SK-N-SH (cell line): ENCODE measurements around the gene NTM. TPM values are rescaled to one million over a fixed set of nuclear protein-coding genes. Genes with fewer than 3 reads are reported as not detected.

Source experiments
- CTCF ChIA-PET: fragments of 300-600, 350-600 bp; formaldehyde crosslinking; extraction: SDS; loops from one replicate; lab custom pipeline; 2021; lab: Yijun Ruan, JAX
- POLR2A ChIA-PET: fragments of 350-600 bp; sonication (Branson Sonifier 250); formaldehyde crosslinking; extraction: SDS; loops from one replicate; lab custom pipeline; 2020; ENCODE audit warnings: antibody characterized with exemption, inconsistent platforms; lab: Yijun Ruan, JAX
- DNase-seq: peaks from one replicate; pipeline ENCODE4 v3.0.0; 2012
- H2AFZ ChIP-seq: fragments of 200-600 bp; sonication (generic); 2 replicates; pipeline ENCODE4 v1.8.1; 2016; ENCODE audit warnings: antibody characterized with exemption, mild to moderate bottlenecking, low read depth
- H3F3A ChIP-seq: fragments of 200-600 bp; sonication (generic); replicated peaks from 2 replicates; pipeline ENCODE3; 2016; ENCODE audit warnings: antibody characterized with exemption, mild to moderate bottlenecking; ENCODE audit not compliant: insufficient read depth
- H3K27ac ChIP-seq, 2 experiments: fragments of 200-500 bp in 1 of 2; fragments of 200-600 bp in 1 of 2; sonication (Bioruptor generic) in 1 of 2; sonication (generic), shearing (Covaris generic) in 1 of 2; 2 replicates each; pipeline versions ENCODE4 v1.5.1 to v1.6.1; 2014 to 2016; ENCODE audit warnings: low read depth in 2 of 2, inconsistent platforms in 1 of 2, low read length in 1 of 2, mild to moderate bottlenecking in 1 of 2, mixed read lengths in 1 of 2
- H3K27me3 ChIP-seq: fragments of 200-600 bp; sonication (generic), shearing (Covaris generic); 2 replicates; pipeline ENCODE4 v1.6.1; 2016; ENCODE audit warnings: mixed run types; ENCODE audit not compliant: insufficient read depth
- H3K36me3 ChIP-seq, 2 experiments: fragments of 200-500 bp in 1 of 2; fragments of 200-600 bp in 1 of 2; sonication (Bioruptor generic) in 1 of 2; sonication (generic) in 1 of 2; replicated peaks in 1 of 2; 2 replicates each; pipeline versions ENCODE3 to v1.5.1; 2014 to 2016; ENCODE audit warnings: low read length in 1 of 2, mild to moderate bottlenecking in 1 of 2; ENCODE audit not compliant: insufficient read depth in 2 of 2, control insufficient read depth in 1 of 2
- H3K4me1 ChIP-seq, 2 experiments: fragments of 200-500 bp in 1 of 2; fragments of 200-600 bp in 1 of 2; sonication (Bioruptor generic) in 1 of 2; sonication (generic), shearing (Covaris generic) in 1 of 2; 2 replicates each; pipeline versions ENCODE4 v1.5.1 to v1.6.1; 2014 to 2016; ENCODE audit warnings: low read depth in 1 of 2, low read length in 1 of 2, mixed run types in 1 of 2; ENCODE audit not compliant: insufficient read depth in 2 of 2, control insufficient read depth in 1 of 2
- H3K4me2 ChIP-seq: fragments of 200-600 bp; sonication (generic), shearing (Covaris generic); 2 replicates; pipeline ENCODE4 v1.6.1; 2017; ENCODE audit warnings: mixed run types
- H3K4me3 ChIP-seq, 2 experiments: fragments of 200-500 bp in 1 of 2; fragments of 200-600 bp in 1 of 2; sonication (Bioruptor generic) in 1 of 2; sonication (generic), shearing (Covaris generic) in 1 of 2; 2 replicates each; pipeline versions ENCODE4 v1.5.1 to v1.8.1; 2014 to 2016; ENCODE audit warnings: low read depth in 2 of 2, inconsistent platforms in 1 of 2, low read length in 1 of 2, mild to moderate bottlenecking in 1 of 2, mixed read lengths in 1 of 2, moderate library complexity in 1 of 2
- H3K79me2 ChIP-seq: fragments of 200-600 bp; sonication (generic); 2 replicates; pipeline ENCODE4 v1.8.1; 2017; ENCODE audit warnings: mild to moderate bottlenecking; ENCODE audit not compliant: insufficient read depth
- H3K9ac ChIP-seq: fragments of 200-600 bp; sonication (generic); 2 replicates; pipeline ENCODE4 v1.6.1; 2017; ENCODE audit warnings: mixed run types
- H3K9me2 ChIP-seq: fragments of 200-600 bp; sonication (generic); 2 replicates; pipeline ENCODE4 v1.6.1; 2017; ENCODE audit warnings: mixed run types
- H3K9me3 ChIP-seq: fragments of 200-600 bp; sonication (generic); 2 replicates; pipeline ENCODE4 v1.6.1; 2017; ENCODE audit warnings: mixed run types, mild to moderate bottlenecking, moderate library complexity
- H4K20me1 ChIP-seq: fragments of 200-600 bp; sonication (generic); 2 replicates; pipeline ENCODE4 v1.6.1; 2017; ENCODE audit warnings: mild to moderate bottlenecking, mixed run types; ENCODE audit not compliant: insufficient read depth
- EZH2phosphoT487 ChIP-seq: fragments of 200-600 bp; sonication (generic); IDR thresholded peaks from 2 replicates; pipeline ENCODE4 v1.6.1; 2017; ENCODE audit warnings: low read depth, mixed run types, mild to moderate bottlenecking, antibody characterized with exemption, moderate library complexity, borderline replicate concordance
- FOSL2 ChIP-seq: IDR thresholded peaks from 2 replicates; pipeline ENCODE4 v1.4.0; 2012; ENCODE audit warnings: low read depth, mild to moderate bottlenecking, moderate library complexity, borderline replicate concordance
- FOXJ3 ChIP-seq: sonication (generic); formaldehyde crosslinking; IDR thresholded peaks from 2 replicates; pipeline ENCODE4 v1.5.1; 2020; ENCODE audit warnings: mild to moderate bottlenecking, missing genetic modification reagents
- FOXM1 ChIP-seq: IDR thresholded peaks from 2 replicates; pipeline ENCODE4 v1.4.0; 2012; ENCODE audit warnings: low read depth, mild to moderate bottlenecking
- MEF2A ChIP-seq: IDR thresholded peaks from 2 replicates; pipeline ENCODE4 v1.4.0; 2012; ENCODE audit warnings: low read depth, borderline replicate concordance
- NRF1 ChIP-seq: IDR thresholded peaks from 2 replicates; pipeline ENCODE4 v1.6.1; 2012; ENCODE audit warnings: low read depth, mild to moderate bottlenecking, low read length
- POLR2AphosphoS5 ChIP-seq: IDR thresholded peaks from 2 replicates; pipeline ENCODE4 v1.6.1; 2012; ENCODE audit warnings: low read depth, low read length
- RCOR1 ChIP-seq: fragments of 150-350 bp; IDR thresholded peaks from 2 replicates; pipeline ENCODE4 v1.6.1; 2017; ENCODE audit warnings: antibody characterized with exemption, low read length
- RFX5 ChIP-seq: IDR thresholded peaks from 2 replicates; pipeline ENCODE4 v1.6.1; 2012; ENCODE audit warnings: mild to moderate bottlenecking, improper control_type of control experiment, low read length
- RXRA ChIP-seq: IDR thresholded peaks from 2 replicates; pipeline ENCODE4 v1.4.0; 2012; ENCODE audit warnings: low read depth, mild to moderate bottlenecking, borderline replicate concordance
- SMC3 ChIP-seq: IDR thresholded peaks from 2 replicates; pipeline ENCODE4 v1.6.1; 2012; ENCODE audit warnings: low read depth, low read length, improper control_type of control experiment
- TCF12 ChIP-seq: IDR thresholded peaks from 2 replicates; pipeline ENCODE4 v1.4.0; 2012
- TEAD4 ChIP-seq: IDR thresholded peaks from 2 replicates; pipeline ENCODE4 v1.4.0; 2012; ENCODE audit warnings: mild to moderate bottlenecking, borderline replicate concordance; ENCODE audit not compliant: insufficient read depth
- USF2 ChIP-seq: fragments of 150-350 bp; IDR thresholded peaks from 2 replicates; pipeline ENCODE4 v1.6.1; 2017; ENCODE audit warnings: antibody characterized with exemption, low read length, low read depth, borderline replicate concordance
- WGBS: methylation state at CpG from one replicate; pipeline ENCODE4 v1.1.6; 2017; ENCODE audit warnings: low lambda C conversion rate; 5-methylcytosine and 5-hydroxymethylcytosine counted together
- polyA plus RNA-seq, 3 experiments: library from polyadenylated mRNA; depleted of rRNA; stranded (reverse); fragments of >200 nt; gene quantifications; 2 replicates each; pipeline ENCODE4 v1.2.3, GENCODE V29; 2012
- TF ChIP-seq, protein P1 (sequence below): IDR thresholded peaks from 2 replicates; pipeline ENCODE4; 2012
- TF ChIP-seq, protein P2 (sequence below): IDR thresholded peaks from 2 replicates; pipeline ENCODE4 v1.4.0; 2012; ENCODE audit warnings: low read depth, borderline replicate concordance

NTM gene
- polyA plus RNA-seq, 1 of the 3 experiments (the other 2 are of a cell fraction), result 20.0 TPM

- TF ChIP-seq FOSL2, result no peak
- TF ChIP-seq TEAD4, result no peak
- no peak for TF ChIP-seq SMC3
- TF ChIP-seq RXRA, result no peak
- TF ChIP-seq, all 33 proteins: peak for 0
Measured at GRCh38 chr11:132137289-132137980, 767.0 kb downstream of the NTM start (continued).

DNA sequence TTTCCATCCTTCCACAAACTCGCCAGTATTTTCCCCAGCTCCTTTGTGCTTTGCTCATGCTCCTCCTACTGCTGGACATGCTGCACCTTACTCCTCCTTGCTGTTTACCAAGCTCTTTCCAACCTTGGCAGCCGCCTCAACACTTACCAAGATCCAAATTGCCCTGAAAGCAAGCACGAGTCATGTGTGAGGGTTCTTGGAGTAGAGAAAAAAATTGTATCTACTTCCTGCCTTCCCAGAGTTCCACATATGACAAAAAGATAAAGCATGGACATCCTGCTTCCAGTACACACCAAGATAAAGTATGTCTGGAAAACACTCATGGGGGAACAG, 767.5 kb downstream of the NTM start:
- ChIA-PET POLR2A (no interaction called here), CTCF (interaction anchor here (1.0 to 1.2 kb wide), 3 partner anchors 9 to 29 kb away, joined by 3 read pairs; no protein-coding TSS in a partner anchor)
- H3K36me3 ChIP-seq, result no peaks in the 10 kb centered on the region
- H3K27ac ChIP-seq, result no peak overlapping the region
- H3F3A ChIP-seq, result no peaks in the 10 kb centered on the region
- no peaks in the 10 kb centered on the region for H4K20me1 ChIP-seq
- H3K4me2 ChIP-seq, result no peak overlapping the region
- H3K79me2 ChIP-seq, result no peaks in the 10 kb centered on the region
- no peaks in the 10 kb centered on the region for H3K27me3 ChIP-seq
- no peak overlapping the region for H2AFZ ChIP-seq
- H3K9ac ChIP-seq, result no peak overlapping the region
- WGBS, result 71% methylated on average over 3 of the region's 3 CpGs
- DNase-seq, result no peak
- no peaks in the 10 kb centered on the region for H3K9me3 ChIP-seq
- no peaks in the 10 kb centered on the region for H3K9me2 ChIP-seq
- no peaks in the 10 kb centered on the region for H3K4me1 ChIP-seq
- H3K4me3 ChIP-seq, result no peak overlapping the region
- no peak for TF ChIP-seq NRF1
- no peak for TF ChIP-seq FOXJ3 (CRISPR knock-in tag)
- no peak for TF ChIP-seq RXRA
- TF ChIP-seq TEAD4, result no peak
- TF ChIP-seq, protein P1, sequence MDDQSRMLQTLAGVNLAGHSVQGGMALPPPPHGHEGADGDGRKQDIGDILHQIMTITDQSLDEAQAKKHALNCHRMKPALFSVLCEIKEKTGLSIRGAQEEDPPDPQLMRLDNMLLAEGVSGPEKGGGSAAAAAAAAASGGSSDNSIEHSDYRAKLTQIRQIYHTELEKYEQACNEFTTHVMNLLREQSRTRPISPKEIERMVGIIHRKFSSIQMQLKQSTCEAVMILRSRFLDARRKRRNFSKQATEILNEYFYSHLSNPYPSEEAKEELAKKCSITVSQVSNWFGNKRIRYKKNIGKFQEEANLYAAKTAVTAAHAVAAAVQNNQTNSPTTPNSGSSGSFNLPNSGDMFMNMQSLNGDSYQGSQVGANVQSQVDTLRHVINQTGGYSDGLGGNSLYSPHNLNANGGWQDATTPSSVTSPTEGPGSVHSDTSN, result no peak
- TF ChIP-seq RFX5, result no peak
- TF ChIP-seq RCOR1, result no peak
- no peak for TF ChIP-seq SMC3
- TF ChIP-seq USF2, result no peak
- TF ChIP-seq POLR2AphosphoS5, result no peak
- TF ChIP-seq TCF12, result no peak
- TF ChIP-seq EZH2phosphoT487, result no peak

DNA sequence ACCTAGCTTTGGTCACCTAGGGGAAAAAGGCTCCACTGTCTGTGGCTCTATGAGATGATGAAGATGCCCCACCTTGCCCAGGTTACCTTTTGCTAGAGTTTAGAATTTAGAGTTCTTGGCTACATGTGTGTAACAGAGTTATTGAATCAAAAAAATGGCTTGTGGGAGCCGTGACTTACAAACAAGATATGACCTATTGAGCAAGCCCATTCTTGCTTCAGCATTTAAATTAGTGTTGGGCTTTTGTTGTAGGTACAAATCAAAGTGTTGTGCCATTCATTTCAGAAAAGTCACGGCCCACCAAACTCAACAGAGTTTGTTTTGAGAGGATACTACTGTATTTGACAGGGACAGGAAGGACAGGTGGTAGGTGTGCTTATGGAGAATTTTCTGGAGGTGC, 768.8 kb downstream of the NTM start:
- Histone ChIP-seq H3K79me2 (no peaks in the 10 kb centered on the region), H3K27me3 (no peaks in the 10 kb centered on the region), H3K36me3 (peaks cover 0 to 3% of the 10 kb centered on the region in 2 experiments), H3K4me2 (no peak overlapping the region), H4K20me1 (no peaks in the 10 kb centered on the region), H3K4me3 (no peak overlapping the region), H3K27ac (no peak overlapping the region), H3K4me1 (no peaks in the 10 kb centered on the region), H2AFZ (no peak overlapping the region), H3K9ac (no peak overlapping the region), H3K9me2 (no peaks in the 10 kb centered on the region), H3K9me3 (no peaks in the 10 kb centered on the region), H3F3A (no peaks in the 10 kb centered on the region)
- WGBS, result 74% methylated on average over 2 of the region's 2 CpGs
- DNase-seq, result no peak
- TF ChIP-seq FOXM1, result no peak
- TF ChIP-seq FOXJ3 (CRISPR knock-in tag), result no peak
- TF ChIP-seq RFX5, result no peak
- no peak for TF ChIP-seq MEF2A
- TF ChIP-seq NRF1, result no peak
- TF ChIP-seq TEAD4, result no peak
- TF ChIP-seq, protein P2, sequence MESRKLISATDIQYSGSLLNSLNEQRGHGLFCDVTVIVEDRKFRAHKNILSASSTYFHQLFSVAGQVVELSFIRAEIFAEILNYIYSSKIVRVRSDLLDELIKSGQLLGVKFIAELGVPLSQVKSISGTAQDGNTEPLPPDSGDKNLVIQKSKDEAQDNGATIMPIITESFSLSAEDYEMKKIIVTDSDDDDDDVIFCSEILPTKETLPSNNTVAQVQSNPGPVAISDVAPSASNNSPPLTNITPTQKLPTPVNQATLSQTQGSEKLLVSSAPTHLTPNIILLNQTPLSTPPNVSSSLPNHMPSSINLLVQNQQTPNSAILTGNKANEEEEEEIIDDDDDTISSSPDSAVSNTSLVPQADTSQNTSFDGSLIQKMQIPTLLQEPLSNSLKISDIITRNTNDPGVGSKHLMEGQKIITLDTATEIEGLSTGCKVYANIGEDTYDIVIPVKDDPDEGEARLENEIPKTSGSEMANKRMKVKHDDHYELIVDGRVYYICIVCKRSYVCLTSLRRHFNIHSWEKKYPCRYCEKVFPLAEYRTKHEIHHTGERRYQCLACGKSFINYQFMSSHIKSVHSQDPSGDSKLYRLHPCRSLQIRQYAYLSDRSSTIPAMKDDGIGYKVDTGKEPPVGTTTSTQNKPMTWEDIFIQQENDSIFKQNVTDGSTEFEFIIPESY, result no peak
- CTCF ChIA-PET, result interaction anchor here (1.0 to 1.2 kb wide), 2 partner anchors 8 to 28 kb away, joined by 3 read pairs; no protein-coding TSS in a partner anchor
- POLR2A ChIA-PET, result no interaction called here
